Fibroblast of mammary gland (primary cell): ENCODE data around the gene KRTAP5-2.

ENCODE experiments used
- DNase-seq: peaks from one replicate; pipeline ENCODE4 v3.0.0-alpha.2; 2010; ENCODE audit warnings: low read depth
- H3K4me3 ChIP-seq: 2 replicates; pipeline ENCODE4 v1.5.1; 2011; ENCODE audit warnings: low read depth, mild to moderate bottlenecking, low read length, moderate library complexity; ENCODE audit not compliant: control insufficient read depth
- TF ChIP-seq, protein P1 (sequence below): conservative IDR thresholded peaks from 2 replicates; pipeline ENCODE4 v1.5.1; 2011; ENCODE audit warnings: low read depth, low read length, inconsistent platforms; ENCODE audit not compliant: control insufficient read depth, insufficient read depth

The KRTAP5-2 gene

DNA sequence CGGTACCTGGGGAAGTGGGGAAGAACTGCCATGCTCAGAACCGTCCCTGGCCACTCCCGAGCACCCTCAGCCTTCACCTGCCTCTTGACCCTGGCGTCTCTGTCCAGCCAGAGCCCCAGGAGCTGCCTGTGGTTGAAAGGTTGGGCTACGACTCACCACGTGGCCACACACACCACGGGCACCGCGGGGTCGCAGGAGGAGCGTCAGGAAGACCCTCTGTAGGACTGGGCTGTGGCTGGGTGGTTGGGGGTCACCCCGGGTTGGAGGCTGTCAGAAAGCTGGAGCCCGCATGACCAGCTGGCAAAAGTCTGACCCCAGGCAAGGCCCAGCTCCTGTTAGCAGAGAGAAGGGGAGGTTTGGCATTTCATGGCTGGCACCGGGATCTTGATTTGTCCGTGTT is 43.0 kb upstream of the KRTAP5-2 start:
- no peak for DNase-seq
- TF ChIP-seq, protein P1, sequence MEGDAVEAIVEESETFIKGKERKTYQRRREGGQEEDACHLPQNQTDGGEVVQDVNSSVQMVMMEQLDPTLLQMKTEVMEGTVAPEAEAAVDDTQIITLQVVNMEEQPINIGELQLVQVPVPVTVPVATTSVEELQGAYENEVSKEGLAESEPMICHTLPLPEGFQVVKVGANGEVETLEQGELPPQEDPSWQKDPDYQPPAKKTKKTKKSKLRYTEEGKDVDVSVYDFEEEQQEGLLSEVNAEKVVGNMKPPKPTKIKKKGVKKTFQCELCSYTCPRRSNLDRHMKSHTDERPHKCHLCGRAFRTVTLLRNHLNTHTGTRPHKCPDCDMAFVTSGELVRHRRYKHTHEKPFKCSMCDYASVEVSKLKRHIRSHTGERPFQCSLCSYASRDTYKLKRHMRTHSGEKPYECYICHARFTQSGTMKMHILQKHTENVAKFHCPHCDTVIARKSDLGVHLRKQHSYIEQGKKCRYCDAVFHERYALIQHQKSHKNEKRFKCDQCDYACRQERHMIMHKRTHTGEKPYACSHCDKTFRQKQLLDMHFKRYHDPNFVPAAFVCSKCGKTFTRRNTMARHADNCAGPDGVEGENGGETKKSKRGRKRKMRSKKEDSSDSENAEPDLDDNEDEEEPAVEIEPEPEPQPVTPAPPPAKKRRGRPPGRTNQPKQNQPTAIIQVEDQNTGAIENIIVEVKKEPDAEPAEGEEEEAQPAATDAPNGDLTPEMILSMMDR = no peak

GRCh38 chr11:1640076-1640946 is 42.2 kb upstream of the KRTAP5-2 start:
- peak; percentile 10 for DNase-seq
- no peak overlapping the region for H3K4me3 ChIP-seq
- TF ChIP-seq, protein P1 = peak; percentile 66

More for the DNA sequence above, 43.0 kb upstream of the KRTAP5-2 start:
- H3K4me3 ChIP-seq = no peak overlapping the region

DNA sequence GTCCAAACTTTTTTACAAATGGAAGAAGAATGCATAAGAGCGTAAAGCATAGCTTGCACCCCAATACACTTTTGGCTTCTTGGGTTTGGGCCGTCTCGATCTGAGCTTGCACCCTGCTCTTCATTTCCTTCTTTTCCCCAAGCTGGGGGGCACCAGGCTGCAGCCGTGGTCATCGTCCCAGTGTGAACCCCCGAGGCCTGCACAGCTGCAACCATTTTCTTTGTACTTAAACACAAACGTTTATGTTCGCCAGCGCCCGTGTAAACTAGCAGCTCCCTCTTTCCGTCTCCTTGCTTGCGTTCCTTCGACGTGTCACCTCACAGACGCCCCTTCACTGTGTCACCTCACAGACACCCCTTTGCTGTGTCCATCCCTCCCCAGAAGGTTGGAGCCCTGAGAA is 41.6 kb upstream of the KRTAP5-2 start:
- TF ChIP-seq, protein P1 = no peak
- no peak for DNase-seq
- H3K4me3 ChIP-seq = no peak overlapping the region

DNA sequence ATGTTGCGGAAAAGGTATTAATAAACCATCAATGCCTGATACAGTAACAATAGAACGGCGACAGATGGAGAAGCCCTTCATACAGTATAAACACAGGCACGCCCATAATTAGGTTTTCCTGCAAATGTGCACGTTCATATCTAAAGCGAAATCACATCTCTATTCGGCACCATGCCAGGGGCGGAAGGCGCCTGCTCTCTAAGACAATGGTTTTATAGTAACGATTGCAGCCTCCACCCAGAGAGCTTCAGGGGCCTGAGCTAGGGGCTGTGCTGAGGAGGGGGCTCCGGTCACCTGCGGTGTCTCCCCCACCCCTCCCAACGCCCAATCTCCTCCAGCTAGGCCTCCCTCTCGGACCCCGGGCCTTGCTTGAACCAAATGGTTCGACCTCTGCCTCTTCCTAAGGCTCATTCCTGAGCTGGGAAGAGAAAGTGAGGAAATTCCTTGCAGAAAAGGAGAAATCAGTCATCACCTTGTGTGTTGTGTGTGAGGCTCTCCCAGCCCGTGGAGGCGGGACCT is 41.1 kb upstream of the KRTAP5-2 start:
- TF ChIP-seq, protein P1 = no peak
- no peak overlapping the region for H3K4me3 ChIP-seq
- DNase-seq = no peak

DNA sequence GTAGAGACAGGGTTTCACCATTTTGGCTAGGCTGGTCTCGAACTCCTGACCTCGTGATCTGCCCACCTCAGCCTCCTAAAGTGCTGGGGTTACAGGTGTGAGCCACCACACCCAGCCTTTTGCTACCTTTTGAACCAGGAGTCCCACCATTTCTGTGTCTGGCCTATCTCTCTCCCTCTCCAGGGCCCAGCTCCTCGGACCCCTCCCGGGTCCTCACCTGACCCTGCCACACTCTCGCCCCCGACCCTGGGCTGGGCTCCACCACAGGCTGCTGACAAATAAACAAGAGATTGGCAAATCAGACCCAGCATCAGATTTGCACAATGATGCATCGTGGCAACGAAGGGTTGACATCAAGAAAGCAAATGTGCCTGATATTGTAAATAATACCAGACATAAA is 40.2 kb upstream of the KRTAP5-2 start:
- no peak for DNase-seq
- H3K4me3 ChIP-seq = no peak overlapping the region
- TF ChIP-seq, protein P1 = no peak

GRCh38 chr11:1637628-1638027 is 39.5 kb upstream of the KRTAP5-2 start:
- TF ChIP-seq, protein P1 = no peak
- DNase-seq = no peak
- H3K4me3 ChIP-seq = no peak overlapping the region
